Cardiac muscle cell (in vitro differentiated cells and primary cell): Measurements from ENCODE around the gene IL3RA. TPM values are rescaled to one million over a fixed set of nuclear protein-coding genes. Genes with fewer than 3 reads are reported as not detected.
"Not testable (repeated sequence)": the region's sequence is repeated elsewhere in the genome, so short reads cannot be mapped to it uniquely, and the experiment has no call there.

ENCODE experiments used
- DNase-seq, 2 donors: peaks; one replicate each; pipeline versions ENCODE4 v3.0.0 to v3.0.0-alpha.2; 2010 to 2017; ENCODE audit warnings: low read depth in 1 of 2, low spot score in 1 of 2
- H3K27ac ChIP-seq: fragments of 200-600 bp; sonication (generic); 2 replicates; pipeline ENCODE4 v1.5.1; 2016
- H3K27me3 ChIP-seq: fragments of 200-600 bp; sonication (generic); 2 replicates; pipeline ENCODE4 v1.6.0; 2016; ENCODE audit warnings: control low read depth
- H3K36me3 ChIP-seq: fragments of 200-600 bp; sonication (generic); 2 replicates; pipeline ENCODE4 v1.5.1; 2016; ENCODE audit warnings: control low read depth
- H3K4me1 ChIP-seq: fragments of 200-600 bp; sonication (generic); 2 replicates; pipeline ENCODE4 v1.8.1; 2017; ENCODE audit warnings: low read depth, mild to moderate bottlenecking, mixed run types
- H3K4me3 ChIP-seq: fragments of 200-600 bp; sonication (generic); 2 replicates; pipeline ENCODE4 v1.5.1; 2016; ENCODE audit warnings: mild to moderate bottlenecking
- H3K9me3 ChIP-seq: fragments of 200-600 bp; sonication (generic); 2 replicates; pipeline ENCODE4 v1.5.1; 2017; ENCODE audit warnings: low read depth, mild to moderate bottlenecking, control low read depth
- CTCF ChIP-seq: IDR thresholded peaks from 2 replicates; pipeline ENCODE4 v1.5.1; 2012; ENCODE audit warnings: low read depth, mild to moderate bottlenecking, low read length
- polyA plus RNA-seq: library from polyadenylated mRNA; unstranded; fragments of >200 nt; fragmentation: Nextera tagmentation; extraction: Ambion mirVana; gene quantifications from 2 replicates; pipeline ENCODE4 v1.2.1, GENCODE V29; 2016
- total RNA-seq: library from RNA; depleted of rRNA; stranded (reverse); fragments of >200 nt; gene quantifications from 2 replicates; pipeline ENCODE4 v1.2.3, GENCODE V29; 2016

Gene IL3RA
- total and polyA plus RNA-seq, 2 experiments from 2014 or later, result 5.3 TPM; not detected in 1

- no peak overlapping the region for H3K27ac ChIP-seq
- TF ChIP-seq CTCF, result no peak
- H3K4me1 ChIP-seq, result no peaks in the 10 kb centered on the region
- no peaks in the 10 kb centered on the region for H3K27me3 ChIP-seq
- no peak for DNase-seq
- H3K36me3 ChIP-seq, result no peaks in the 10 kb centered on the region
- H3K9me3 ChIP-seq, result no peaks in the 10 kb centered on the region
- H3K4me3 ChIP-seq, result no peak overlapping the region
Measured at GRCh38 chrX:1308476-1308875, 28.1 kb upstream of the IL3RA start.

- not testable (repeated sequence) for H3K27ac ChIP-seq, H3K27me3 ChIP-seq, H3K4me3 ChIP-seq, H3K9me3 ChIP-seq, H3K36me3 ChIP-seq, DNase-seq, H3K4me1 ChIP-seq
Measured at GRCh38 chrX:1308917-1309316, 27.7 kb upstream of the IL3RA start.

- H3K27ac ChIP-seq, result no peak overlapping the region
- H3K27me3 ChIP-seq, result no peaks in the 10 kb centered on the region
- no peaks in the 10 kb centered on the region for H3K36me3 ChIP-seq
- no peaks in the 10 kb centered on the region for H3K9me3 ChIP-seq
- no peak for TF ChIP-seq CTCF
- H3K4me1 ChIP-seq, result no peaks in the 10 kb centered on the region
- no peak for DNase-seq
- H3K4me3 ChIP-seq, result no peak overlapping the region
Measured at GRCh38 chrX:1313788-1314187, 22.8 kb upstream of the IL3RA start.

- Histone ChIP-seq H3K36me3 (no peaks in the 10 kb centered on the region), H3K4me1 (no peaks in the 10 kb centered on the region), H3K4me3 (no peak overlapping the region), H3K27ac (no peak overlapping the region), H3K9me3 (no peaks in the 10 kb centered on the region), H3K27me3 (no peaks in the 10 kb centered on the region)
- no peak for DNase-seq
- no peak for TF ChIP-seq CTCF
Measured at GRCh38 chrX:1316527-1316926, 20.1 kb upstream of the IL3RA start.

- Histone ChIP-seq H3K4me3 (no peak overlapping the region), H3K36me3 (no peaks in the 10 kb centered on the region), H3K9me3 (no peaks in the 10 kb centered on the region), H3K27me3 (no peaks in the 10 kb centered on the region), H3K4me1 (no peaks in the 10 kb centered on the region), H3K27ac (no peak overlapping the region)
- DNase-seq, result no peak
- no peak for TF ChIP-seq CTCF
Measured at GRCh38 chrX:1321674-1322073, 14.9 kb upstream of the IL3RA start.

- no peak for TF ChIP-seq CTCF
- Histone ChIP-seq H3K36me3 (no peaks in the 10 kb centered on the region), H3K4me1 (no peaks in the 10 kb centered on the region), H3K4me3 (no peak overlapping the region), H3K9me3 (no peaks in the 10 kb centered on the region), H3K27me3 (no peaks in the 10 kb centered on the region), H3K27ac (no peak overlapping the region)
- DNase-seq, result no peak
Measured at GRCh38 chrX:1322393-1322792, 14.2 kb upstream of the IL3RA start.
